Activated CD4-positive, alpha-beta T cell treated with anti-CD3 and anti-CD28 coated beads, Interleukin-10, Interleukin-2, amounts not matched to agents 100 ng/mL and 50 ng/mL, durations not matched to agents 16 hours and 8 hours (primary cell): ENCODE measurements around the gene MAP4K3.
"Not testable (repeated sequence)": the region's sequence is repeated elsewhere in the genome, so short reads cannot be mapped to it uniquely, and the experiment has no call there.

Source experiments
- DNase-seq: peaks from one replicate; pipeline ENCODE4 v3.0.0-alpha.2; 2020

Gene MAP4K3

GRCh38 chr2:39300044-39300978, 136.8 kb downstream of the MAP4K3 start:
- DNase-seq: no peak

GRCh38 chr2:39290433-39290832, 146.7 kb downstream of the MAP4K3 start:
- DNase-seq: no peak

GRCh38 chr2:39289609-39290008, 147.5 kb downstream of the MAP4K3 start:
- DNase-seq: no peak

- no peak for DNase-seq
These were observed 153.5 kb downstream of the MAP4K3 start for GRCh38 chr2:39283561-39283960.

GRCh38 chr2:39281391-39281790, 155.7 kb downstream of the MAP4K3 start:
- no peak for DNase-seq

GRCh38 chr2:39275016-39275415, 162.1 kb downstream of the MAP4K3 start:
- no peak for DNase-seq

GRCh38 chr2:39269941-39270340, 167.1 kb downstream of the MAP4K3 start:
- DNase-seq: no peak

GRCh38 chr2:39266916-39267434, 170.1 kb downstream of the MAP4K3 start:
- DNase-seq: no peak

- DNase-seq: peak; percentile 78
These were observed 170.8 kb downstream of the MAP4K3 start for GRCh38 chr2:39266139-39266805.

- peak; percentile 9 for DNase-seq
These were observed 171.8 kb downstream of the MAP4K3 start for GRCh38 chr2:39265315-39265714.

- DNase-seq: no peak
These were observed 172.4 kb downstream of the MAP4K3 start for GRCh38 chr2:39264733-39265132.

GRCh38 chr2:39260087-39260486, 177.0 kb downstream of the MAP4K3 start:
- no peak for DNase-seq

GRCh38 chr2:39256040-39256439, 181.0 kb downstream of the MAP4K3 start:
- no peak for DNase-seq

GRCh38 chr2:39252888-39253518, 184.1 kb downstream of the MAP4K3 start:
- DNase-seq: no peak

- DNase-seq: no peak
These were observed 189.5 kb downstream of the MAP4K3 start for GRCh38 chr2:39247512-39248043.

- no peak for DNase-seq
These were observed 190.6 kb downstream of the MAP4K3 start for GRCh38 chr2:39246382-39246980.

- DNase-seq: peak; percentile 42
These were observed 192.0 kb downstream of the MAP4K3 start for GRCh38 chr2:39244963-39245625.

- not testable (repeated sequence) for DNase-seq
These were observed 192.7 kb downstream of the MAP4K3 start for GRCh38 chr2:39244241-39244862.

- peak; percentile 27 for DNase-seq
These were observed 193.5 kb downstream of the MAP4K3 start, which contains the start of gene CDKL4 for GRCh38 chr2:39243469-39244123. Gene CDKL4, minus strand, starts transcription at chr2:39243970.

GRCh38 chr2:39241588-39241987, 195.5 kb downstream of the MAP4K3 start:
- no peak for DNase-seq

GRCh38 chr2:39240758-39241157, 196.3 kb downstream of the MAP4K3 start:
- DNase-seq: no peak
